HG02870 (cell line): ENCODE measurements around the gene UBAC2.

Experiments
- ATAC-seq: cut with Tn5 transposase; IDR thresholded peaks from one replicate; pipeline ENCODE4 v1.9.1; 2021; ENCODE audit warnings: mild to moderate bottlenecking, moderate library complexity; ENCODE audit not compliant: unreplicated experiment

The UBAC2 gene

GRCh38 chr13:99200432-99201167 lies at the start of gene UBAC2:
UBAC2 (plus strand) TSS chr13:99200854; CDS start chr13:99200909, 55 bp downstream.
- ATAC-seq, result peak; percentile 62

- ATAC-seq, result peak; percentile 95
Observed at GRCh38 chr13:99151516-99151915, 49.1 kb upstream of the UBAC2 start.

GRCh38 chr13:99153219-99153618 lies 47.4 kb upstream of the UBAC2 start:
- ATAC-seq, result no peak

GRCh38 chr13:99154064-99154463 lies 46.6 kb upstream of the UBAC2 start:
- ATAC-seq, result no peak

- no peak for ATAC-seq
Observed at GRCh38 chr13:99155821-99156220, 44.8 kb upstream of the UBAC2 start.

GRCh38 chr13:99157046-99157445 lies 43.6 kb upstream of the UBAC2 start:
- no peak for ATAC-seq

- ATAC-seq, result no peak
Observed at GRCh38 chr13:99158846-99159245, 41.8 kb upstream of the UBAC2 start.

- ATAC-seq, result no peak
Observed at GRCh38 chr13:99159331-99160061, 41.2 kb upstream of the UBAC2 start.

- no peak for ATAC-seq
Observed at GRCh38 chr13:99160415-99160814, 40.2 kb upstream of the UBAC2 start.

GRCh38 chr13:99161512-99161911 lies 39.1 kb upstream of the UBAC2 start:
- no peak for ATAC-seq

GRCh38 chr13:99162567-99163361 lies 37.9 kb upstream of the UBAC2 start:
- ATAC-seq, result no peak

- no peak for ATAC-seq
Observed at GRCh38 chr13:99164226-99164625, 36.4 kb upstream of the UBAC2 start.

GRCh38 chr13:99165753-99166587 lies 34.7 kb upstream of the UBAC2 start:
- no peak for ATAC-seq

GRCh38 chr13:99172951-99173350 lies 27.7 kb upstream of the UBAC2 start:
- no peak for ATAC-seq

GRCh38 chr13:99173606-99174005 lies 27.0 kb upstream of the UBAC2 start:
- ATAC-seq, result no peak

- ATAC-seq, result no peak
Observed at GRCh38 chr13:99174533-99175100, 26.0 kb upstream of the UBAC2 start.

GRCh38 chr13:99176309-99177276 lies 24.1 kb upstream of the UBAC2 start:
- ATAC-seq, result peak; percentile 73

- ATAC-seq, result no peak
Observed at GRCh38 chr13:99178636-99179035, 22.0 kb upstream of the UBAC2 start.

- no peak for ATAC-seq
Observed at GRCh38 chr13:99179460-99179859, 21.2 kb upstream of the UBAC2 start.
